ENCODE data around the gene C19orf18. TPM values are rescaled to one million over a fixed set of nuclear protein-coding genes. Genes with fewer than 3 reads are reported as not detected.
A peak's percentile ranks its signal among the peaks of the same experiment; 100 is the strongest.

Gene C19orf18
- total RNA-seq (1 to 10 TPM in 2 of 4 donors, under 1 TPM in 2; 0.66 to 1.5 (median 0.95) TPM), polyA plus RNA-seq (under 1 TPM in 1 of 3 donors, not detected in 2; 0.90 TPM)

DNA sequence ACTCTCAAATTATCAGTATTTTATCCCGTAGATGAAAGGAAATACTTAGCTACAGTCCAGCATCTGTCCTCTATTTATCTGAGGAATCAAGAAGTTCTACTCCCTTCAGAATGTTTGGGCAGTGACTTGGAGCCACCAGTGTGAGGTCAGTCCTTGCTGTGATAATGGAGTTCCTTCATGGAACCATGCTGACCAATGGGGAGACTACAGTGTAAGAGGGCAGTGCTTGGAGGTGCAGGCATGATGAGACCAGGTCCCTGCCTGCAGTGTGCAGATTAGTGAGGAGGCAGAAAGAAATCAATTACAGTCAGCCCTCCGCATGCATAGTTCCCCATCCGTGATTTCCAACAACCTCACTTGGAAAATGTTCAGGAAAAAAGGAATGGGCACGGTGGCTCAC is at the start of gene C19orf18:
C19orf18 (minus strand) TSS at position 101 of the 400 bp plus-strand sequence. CDS start 102 bp downstream, outside the sequence.
- no peak for TF ChIP-seq POLR2A (IDR thresholded peaks at IDR 0.05)
- TF ChIP-seq POLR2AphosphoS5 (IDR thresholded peaks at IDR 0.05): no peak
- TF ChIP-seq EP300 (IDR thresholded peaks at IDR 0.05): no peak
- TF ChIP-seq, protein P1, sequence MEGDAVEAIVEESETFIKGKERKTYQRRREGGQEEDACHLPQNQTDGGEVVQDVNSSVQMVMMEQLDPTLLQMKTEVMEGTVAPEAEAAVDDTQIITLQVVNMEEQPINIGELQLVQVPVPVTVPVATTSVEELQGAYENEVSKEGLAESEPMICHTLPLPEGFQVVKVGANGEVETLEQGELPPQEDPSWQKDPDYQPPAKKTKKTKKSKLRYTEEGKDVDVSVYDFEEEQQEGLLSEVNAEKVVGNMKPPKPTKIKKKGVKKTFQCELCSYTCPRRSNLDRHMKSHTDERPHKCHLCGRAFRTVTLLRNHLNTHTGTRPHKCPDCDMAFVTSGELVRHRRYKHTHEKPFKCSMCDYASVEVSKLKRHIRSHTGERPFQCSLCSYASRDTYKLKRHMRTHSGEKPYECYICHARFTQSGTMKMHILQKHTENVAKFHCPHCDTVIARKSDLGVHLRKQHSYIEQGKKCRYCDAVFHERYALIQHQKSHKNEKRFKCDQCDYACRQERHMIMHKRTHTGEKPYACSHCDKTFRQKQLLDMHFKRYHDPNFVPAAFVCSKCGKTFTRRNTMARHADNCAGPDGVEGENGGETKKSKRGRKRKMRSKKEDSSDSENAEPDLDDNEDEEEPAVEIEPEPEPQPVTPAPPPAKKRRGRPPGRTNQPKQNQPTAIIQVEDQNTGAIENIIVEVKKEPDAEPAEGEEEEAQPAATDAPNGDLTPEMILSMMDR (IDR thresholded peaks at IDR 0.05): no peak
- Histone ChIP-seq H3K36me3 (peaks cover 6 to 57% (median 28%) of the 10 kb centered on the region in 4 donors), H3K4me3 (no peak within 1 kb of the TSS), H3K27ac (no peak within 1 kb of the TSS), H3K9me3 (peaks cover 56 to 91% (median 81%) of the 10 kb centered on the region in 4 donors), H3K4me1 (no peaks in the 10 kb centered on the region), H3K27me3 (no peaks in the 10 kb centered on the region)
- intact Hi-C loops (cut with DNase I): no loop called here
- WGBS, 2 donors: 96 to 97% methylated on average over 4 of the region's 4 CpGs
- no peak for DNase-seq

DNA sequence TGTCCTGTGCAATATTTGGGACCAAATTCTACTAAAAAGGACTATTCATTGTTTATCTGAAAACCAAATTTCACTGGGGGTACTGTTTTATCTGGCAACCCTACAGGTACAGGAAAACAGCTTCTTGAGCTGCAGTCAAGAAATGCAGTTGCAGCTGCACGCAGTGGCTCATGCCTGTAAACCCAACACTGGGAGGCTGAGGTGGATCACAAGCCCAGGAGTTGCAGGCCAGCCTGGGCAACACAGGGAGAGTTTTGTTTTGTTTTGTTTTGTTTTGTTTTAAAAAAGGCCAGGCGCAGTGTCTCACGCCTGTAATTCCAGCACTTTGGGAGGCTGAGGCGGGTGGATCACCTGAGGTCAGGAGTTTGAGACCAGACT is 47.9 kb upstream of the C19orf18 start:
- Histone ChIP-seq H3K27ac (no peak overlapping the region), H3K36me3 (no peaks in the 10 kb centered on the region), H3K4me3 (no peak overlapping the region), H3K4me1 (no peaks in the 10 kb centered on the region), H3K9me3 (no peaks in the 10 kb centered on the region), H3K27me3 (no peaks in the 10 kb centered on the region)
- intact Hi-C loops (cut with DNase I): loop anchor here (1.0 to 2.0 kb wide), 2 partner anchors 77 to 133 kb away; partner anchors contain the start of gene ZSCAN18
- 76 to 81% methylated on average over 4 of the region's 4 CpGs for WGBS, 2 donors
- DNase-seq: no peak
- TF ChIP-seq POLR2AphosphoS5 (IDR thresholded peaks at IDR 0.05): no peak
- TF ChIP-seq EP300 (IDR thresholded peaks at IDR 0.05): no peak
- TF ChIP-seq, protein P1 (IDR thresholded peaks at IDR 0.05): no peak
- no peak for TF ChIP-seq POLR2A (IDR thresholded peaks at IDR 0.05)

DNA sequence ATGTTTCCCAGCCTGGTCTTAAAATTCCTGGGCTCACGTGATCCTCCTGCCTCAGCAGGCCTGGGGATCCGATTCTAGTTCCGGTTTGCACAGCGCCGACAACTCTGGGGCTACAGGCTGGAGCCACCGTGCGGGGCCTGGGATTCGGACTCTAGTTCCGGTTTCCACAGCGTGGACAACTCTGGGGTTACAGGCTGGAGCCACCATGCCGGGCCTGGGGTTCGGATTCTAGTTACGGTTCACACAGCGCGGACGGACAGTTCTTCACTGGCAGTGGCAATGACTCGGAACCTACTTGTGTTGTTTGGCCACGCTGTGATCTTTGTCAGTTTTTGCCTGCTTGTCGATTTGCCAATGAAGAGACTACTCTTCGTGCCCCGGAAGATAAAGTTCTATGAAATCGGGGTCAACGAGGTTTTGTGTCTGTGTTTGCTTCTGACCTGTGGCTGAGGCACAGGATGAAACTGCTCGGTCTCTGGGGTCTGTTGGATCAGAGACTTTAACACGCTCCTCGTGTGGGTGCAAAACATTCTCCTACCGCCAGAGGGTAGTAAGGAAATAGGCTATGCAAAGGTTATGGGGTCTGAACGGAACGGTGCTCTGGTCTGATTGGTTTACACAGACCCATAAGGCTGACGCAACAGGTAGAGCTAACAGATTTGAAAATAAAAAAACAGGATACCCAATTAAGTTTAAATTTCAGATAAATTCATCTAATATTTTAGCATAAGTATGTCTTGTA is 47.4 kb upstream of the C19orf18 start:
- DNase-seq: peak; percentile 73
- Histone ChIP-seq H3K36me3 (no peaks in the 10 kb centered on the region), H3K4me1 (no peaks in the 10 kb centered on the region), H3K9me3 (no peaks in the 10 kb centered on the region), H3K4me3 (no peak overlapping the region), H3K27me3 (no peaks in the 10 kb centered on the region), H3K27ac (no peak overlapping the region)
- WGBS, 2 donors: 60 to 67% methylated on average over 30 of the region's 30 CpGs
- intact Hi-C loops (cut with DNase I): loop anchor here (1.0 to 2.0 kb wide), 2 partner anchors 77 to 134 kb away; partner anchors contain the start of gene ZSCAN18
- TF ChIP-seq, protein P1 (IDR thresholded peaks at IDR 0.05): peak; percentile 56 to 84 (median 66)
- TF ChIP-seq EP300 (IDR thresholded peaks at IDR 0.05): no peak
- no peak for TF ChIP-seq POLR2A (IDR thresholded peaks at IDR 0.05)

DNA sequence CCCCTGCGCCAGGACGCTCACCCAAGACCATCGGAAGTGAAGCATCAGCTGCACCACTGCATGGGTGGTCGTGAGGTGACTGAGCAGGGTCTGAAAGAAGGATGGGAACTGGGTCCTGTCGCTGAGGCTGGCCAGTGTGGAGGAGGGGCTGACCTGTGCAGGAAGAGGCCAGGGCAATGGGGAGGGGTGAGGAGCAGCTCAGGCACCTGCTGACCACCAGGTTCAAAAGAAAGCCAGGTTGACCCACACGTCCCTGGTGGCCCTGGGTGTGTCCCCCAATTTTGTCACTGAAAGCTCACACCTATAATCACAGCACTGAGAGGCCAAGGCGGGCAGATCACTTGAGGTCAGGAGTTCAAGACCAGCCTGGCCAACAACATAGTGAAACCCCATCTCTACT is 45.8 kb upstream of the C19orf18 start:
- TF ChIP-seq POLR2AphosphoS5 (IDR thresholded peaks at IDR 0.05): no peak
- no peaks in the 10 kb centered on the region for H3K36me3 ChIP-seq
- 78 to 81% methylated on average over 7 of the region's 7 CpGs for WGBS, 2 donors
- DNase-seq: no peak
- H3K27me3 ChIP-seq: no peaks in the 10 kb centered on the region
- intact Hi-C loops (cut with DNase I): no loop called here
- no peak overlapping the region for H3K27ac ChIP-seq
- H3K4me3 ChIP-seq: no peak overlapping the region
- no peaks in the 10 kb centered on the region for H3K9me3 ChIP-seq
- H3K4me1 ChIP-seq: no peaks in the 10 kb centered on the region

DNA sequence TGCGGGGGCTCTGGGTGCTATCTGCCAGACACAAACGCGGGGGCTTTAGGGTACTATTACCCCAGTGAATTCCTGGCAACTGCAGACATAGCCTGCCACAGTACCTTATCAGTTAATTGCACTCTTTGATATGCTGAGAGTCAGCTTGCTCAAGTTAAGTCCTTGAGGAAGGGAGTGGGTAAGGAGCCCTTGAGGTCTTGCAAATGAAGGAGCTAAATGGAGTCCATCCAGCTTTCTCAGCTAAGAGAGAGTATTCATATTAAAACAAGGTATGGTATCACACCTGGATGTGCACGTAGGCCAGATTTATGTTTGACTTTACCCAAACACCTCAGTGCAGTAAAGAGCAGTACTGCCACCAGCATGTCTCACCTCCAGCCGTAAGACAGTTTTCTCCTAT is 39.8 kb upstream of the C19orf18 start:
- Histone ChIP-seq H3K9me3 (peaks cover 3 to 24% (median 6%) of the 10 kb centered on the region in 4 donors), H3K27ac (no peak overlapping the region), H3K4me1 (peaks cover 0 to 12% (median 0%) of the 10 kb centered on the region in 4 donors), H3K27me3 (no peaks in the 10 kb centered on the region), H3K4me3 (no peak overlapping the region), H3K36me3 (no peaks in the 10 kb centered on the region)
- no peak for DNase-seq
- TF ChIP-seq EP300 (IDR thresholded peaks at IDR 0.05): no peak
- TF ChIP-seq POLR2AphosphoS5 (IDR thresholded peaks at IDR 0.05): no peak
- TF ChIP-seq, protein P1 (IDR thresholded peaks at IDR 0.05): no peak
- no peak for TF ChIP-seq POLR2A (IDR thresholded peaks at IDR 0.05)
- intact Hi-C loops (cut with DNase I): no loop called here
- 51 to 52% methylated on average over 5 of the region's 5 CpGs for WGBS, 2 donors

All from sigmoid colon (tissue), 7 donors.